Astrocyte of the hippocampus (primary cell): ENCODE data around the gene SGK1.
"Not testable (repeated sequence)": the region's sequence is repeated elsewhere in the genome, so short reads cannot be mapped to it uniquely, and the experiment has no call there.

Source experiments
- DNase-seq: peaks from one replicate; pipeline ENCODE4 v3.0.0; 2011; ENCODE audit warnings: low read depth, low spot score

Gene SGK1

DNA sequence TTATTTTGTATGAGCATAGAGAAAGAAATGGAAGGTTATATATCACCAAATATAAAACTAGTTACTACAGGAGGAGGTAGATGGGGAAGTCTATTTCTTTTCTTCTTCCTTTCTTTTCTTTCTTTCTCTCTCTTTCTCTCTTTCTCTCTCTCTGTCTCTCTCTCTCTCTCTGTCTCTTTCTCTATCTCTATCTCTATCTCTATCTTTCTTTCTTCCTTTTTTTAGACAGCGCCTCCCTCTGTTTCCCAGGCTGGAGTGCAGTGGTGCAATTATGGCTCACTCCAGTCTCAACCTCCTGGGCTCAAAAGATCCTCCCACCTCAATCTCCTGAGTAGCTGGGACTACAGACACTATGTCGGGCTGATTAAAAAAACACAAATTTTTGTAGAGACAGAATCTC, 10.2 kb upstream of the SGK1 start:
- no peak for DNase-seq

GRCh38 chr6:134326192-134326591, 8.3 kb upstream of the SGK1 start:
- DNase-seq, result not testable (repeated sequence)

DNA sequence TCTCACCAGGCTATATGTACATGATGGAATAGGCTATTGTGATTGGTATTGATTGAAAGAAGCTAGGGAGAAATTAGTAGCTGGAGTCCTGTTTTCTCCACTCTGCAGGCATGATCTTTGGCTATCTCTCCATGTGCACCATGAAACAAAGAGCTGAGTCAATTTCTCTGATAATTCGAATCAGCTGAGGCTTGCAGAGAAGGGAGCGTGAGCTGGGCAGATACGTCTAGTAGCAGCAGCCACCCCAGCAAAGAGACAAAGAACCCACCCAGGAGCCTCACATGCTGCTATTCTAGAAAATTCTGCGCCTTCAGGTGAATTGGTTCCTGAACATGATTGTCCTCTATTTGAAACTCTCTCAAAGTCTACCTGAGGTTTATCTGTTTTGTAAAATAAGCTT, 6.9 kb upstream of the SGK1 start:
- no peak for DNase-seq

DNA sequence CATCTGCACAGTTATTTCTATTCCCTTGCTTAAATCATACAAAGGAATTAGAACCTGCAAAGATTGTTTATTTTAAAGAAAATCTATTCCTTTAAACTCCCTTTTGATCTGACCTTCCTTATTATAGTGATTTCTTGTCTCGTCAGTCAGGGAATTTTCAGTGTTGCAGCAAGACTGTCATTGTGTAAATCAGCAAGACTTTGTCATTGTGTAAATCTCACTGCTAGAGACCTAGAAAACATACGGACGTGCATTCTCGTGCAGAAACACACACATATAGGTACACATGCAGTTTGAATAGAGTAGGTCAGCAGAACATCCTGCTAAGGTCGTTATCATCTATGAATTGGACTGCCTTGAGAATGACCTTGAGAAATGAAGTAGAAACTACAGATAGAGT, 6.2 kb upstream of the SGK1 start:
- no peak for DNase-seq

DNA sequence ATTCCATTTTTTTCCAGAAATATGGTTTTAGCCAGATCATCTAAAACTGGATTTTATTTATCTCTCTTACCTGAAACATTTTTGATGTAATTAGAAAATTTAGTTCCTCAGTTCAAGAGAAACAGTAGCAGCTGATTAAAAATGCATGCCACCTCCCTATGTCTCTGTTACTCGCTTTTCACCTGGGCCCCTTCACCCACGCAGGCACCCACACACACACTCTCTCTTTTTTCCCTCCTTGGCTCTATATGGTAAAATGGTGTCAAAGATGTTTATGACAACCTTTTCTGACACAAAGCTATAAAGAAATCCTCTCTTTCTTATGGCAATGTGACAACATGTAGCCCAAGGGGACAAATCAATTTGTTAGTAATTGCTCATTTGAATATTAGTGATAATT, 5.8 kb upstream of the SGK1 start:
- DNase-seq, result no peak

DNA sequence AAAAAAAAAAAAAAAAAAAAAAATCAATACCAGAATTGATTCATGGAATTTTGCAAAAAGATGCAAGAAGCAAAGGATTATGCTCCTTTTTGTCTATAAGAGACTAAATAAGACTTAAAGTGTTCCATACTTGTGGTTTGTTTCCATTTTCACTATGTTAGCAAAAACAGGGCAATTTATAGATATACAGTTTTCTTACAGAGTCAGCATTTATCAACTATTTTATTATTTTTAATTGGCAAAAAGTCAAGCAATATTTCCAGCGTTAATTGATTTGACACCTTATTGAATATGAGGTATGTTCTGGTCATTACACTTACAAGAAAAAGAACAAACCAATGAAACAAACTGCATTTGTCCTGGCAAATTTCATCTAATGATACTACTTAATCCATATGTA, 5.4 kb upstream of the SGK1 start:
- no peak for DNase-seq

GRCh38 chr6:134322216-134322615, 4.3 kb upstream of the SGK1 start:
- DNase-seq, result no peak

GRCh38 chr6:134321246-134321645, 3.3 kb upstream of the SGK1 start:
- DNase-seq, result no peak

- DNase-seq, result not testable (repeated sequence)
Observed at GRCh38 chr6:134319686-134320085, 1.8 kb upstream of the SGK1 start.

GRCh38 chr6:134318974-134319281, 1.0 kb upstream of the SGK1 start:
- no peak for DNase-seq

DNA sequence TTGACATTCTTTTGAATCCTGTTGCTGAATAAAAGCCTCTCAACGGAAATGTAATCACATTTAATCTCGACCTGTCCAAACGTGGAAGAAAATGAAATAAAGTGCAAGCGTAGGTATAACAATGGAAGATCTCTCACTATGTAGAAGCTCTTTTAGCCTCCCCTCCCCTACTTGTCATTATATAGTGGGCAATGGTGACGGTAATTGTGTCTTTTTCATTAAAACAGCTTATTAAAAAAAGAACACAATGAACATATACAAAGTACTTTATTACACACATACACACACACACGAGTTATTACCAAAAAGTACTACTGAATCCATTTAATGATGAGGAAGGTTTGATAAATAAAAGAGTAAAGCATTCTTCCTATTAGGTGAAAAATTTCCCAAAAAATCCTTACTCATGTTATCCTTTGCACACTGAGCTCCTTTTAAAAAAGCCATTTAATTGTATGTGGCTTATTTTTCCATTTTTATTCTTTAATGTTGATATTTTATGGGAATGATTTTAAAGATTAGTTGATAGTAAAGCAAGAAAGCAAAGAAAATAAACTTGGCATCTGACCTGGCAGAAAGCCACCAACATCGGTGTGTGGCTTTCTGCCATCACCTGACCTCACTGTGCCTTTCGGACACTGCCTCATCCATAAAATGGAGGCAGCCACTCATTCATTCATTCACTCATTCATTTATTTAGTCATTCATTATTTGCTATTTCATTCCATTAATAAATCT, 493 bp upstream of the SGK1 start:
- DNase-seq, result no peak

GRCh38 chr6:134316733-134317431, 1.0 kb downstream of the SGK1 start:
- DNase-seq, result no peak

DNA sequence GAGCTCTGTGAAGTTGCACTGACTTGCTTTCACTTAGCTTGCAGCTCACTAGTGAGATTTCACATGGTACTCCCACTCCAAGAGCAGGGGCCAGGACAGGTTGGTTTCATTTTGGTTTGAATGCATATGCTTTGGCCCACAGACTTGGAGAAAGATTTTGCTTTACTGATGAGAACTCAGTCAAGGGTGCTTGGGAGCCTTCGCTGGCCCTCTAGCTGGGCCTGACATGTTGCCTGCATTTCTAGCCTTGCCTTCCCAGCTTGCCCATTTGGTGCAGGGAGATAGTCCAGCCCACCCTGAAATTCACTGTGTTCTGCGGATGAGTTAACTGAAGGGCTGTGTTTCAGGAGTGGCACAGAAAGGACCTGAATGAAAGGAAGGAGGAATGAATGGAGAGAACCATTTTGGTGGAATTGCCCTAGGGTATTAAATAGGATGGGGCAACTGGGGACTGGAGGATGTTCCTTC, 1.9 kb downstream of the SGK1 start:
- DNase-seq, result no peak

DNA sequence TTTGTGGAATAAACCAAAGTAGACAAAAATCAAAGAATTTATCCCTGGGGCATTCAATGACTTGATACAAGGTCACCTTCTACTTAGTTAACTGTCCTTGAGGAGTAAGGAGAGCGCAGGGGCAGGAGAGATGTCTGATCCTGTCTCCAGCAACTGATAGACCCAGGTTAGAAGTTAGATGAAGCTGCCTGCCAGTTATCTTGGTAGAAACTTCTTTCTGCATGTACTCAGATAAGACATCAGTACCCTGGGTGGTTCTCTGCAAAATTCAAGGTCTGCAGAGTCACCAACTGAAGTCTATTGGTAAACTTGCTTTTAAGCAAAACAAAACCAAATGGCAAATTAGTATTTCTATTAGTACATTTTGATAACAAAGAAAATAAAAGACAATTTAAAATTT, 2.7 kb downstream of the SGK1 start:
- DNase-seq, result no peak

GRCh38 chr6:134314006-134314821, 3.7 kb downstream of the SGK1 start:
- no peak for DNase-seq

DNA sequence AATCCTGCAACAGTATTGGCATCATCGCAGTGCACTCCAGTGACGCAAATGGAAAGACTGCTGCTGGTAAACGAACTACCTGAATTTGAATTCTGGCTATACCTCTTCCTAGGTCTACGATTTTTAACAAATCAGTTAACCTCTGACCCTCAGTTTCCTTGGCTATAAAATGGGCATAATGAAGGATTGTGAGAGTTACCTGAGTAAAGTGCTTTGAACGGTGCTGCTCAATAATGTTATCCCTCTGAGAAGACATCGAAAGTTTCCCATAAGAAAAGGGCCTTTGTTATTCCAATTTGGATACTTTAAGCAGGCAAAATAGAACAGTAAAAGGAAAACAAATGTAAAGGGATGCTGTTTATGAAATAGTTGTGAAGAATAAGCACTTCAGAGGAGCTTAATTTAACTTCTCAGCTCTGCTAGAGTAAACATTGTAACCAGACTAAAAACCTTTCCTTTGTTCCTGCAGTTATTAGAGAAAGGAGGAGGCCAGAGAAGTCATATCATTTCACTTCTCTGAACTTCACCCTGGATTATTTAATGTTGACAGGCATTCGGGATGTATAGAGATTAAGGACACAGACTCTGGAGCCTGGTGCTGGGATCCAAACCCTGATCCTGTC, 5.8 kb downstream of the SGK1 start:
- DNase-seq, result no peak

GRCh38 chr6:134310817-134311216, 7.1 kb downstream of the SGK1 start:
- no peak for DNase-seq

- DNase-seq, result peak; percentile 66
Observed at GRCh38 chr6:134309983-134310605, 7.8 kb downstream of the SGK1 start.

DNA sequence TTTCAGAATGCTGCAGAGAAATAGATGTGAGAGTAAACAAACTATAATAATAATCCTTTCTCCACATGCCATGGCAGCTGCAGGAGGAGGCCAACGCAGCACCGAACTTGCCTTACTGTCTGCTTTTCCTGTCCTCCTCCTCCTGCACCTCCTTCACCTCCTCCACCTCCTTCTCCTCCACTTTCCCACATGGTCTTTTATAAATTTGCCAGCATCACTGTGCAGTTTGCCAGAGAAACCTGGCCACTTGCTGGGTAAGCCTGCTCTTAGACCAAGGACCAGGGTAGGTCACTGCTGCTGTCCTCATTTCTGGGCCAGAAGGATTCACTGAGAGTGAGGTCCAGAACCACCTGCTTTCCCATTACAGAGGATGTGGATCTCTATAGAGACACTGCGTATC, 8.7 kb downstream of the SGK1 start:
- DNase-seq, result no peak

GRCh38 chr6:134308800-134309199, 9.1 kb downstream of the SGK1 start:
- no peak for DNase-seq

DNA sequence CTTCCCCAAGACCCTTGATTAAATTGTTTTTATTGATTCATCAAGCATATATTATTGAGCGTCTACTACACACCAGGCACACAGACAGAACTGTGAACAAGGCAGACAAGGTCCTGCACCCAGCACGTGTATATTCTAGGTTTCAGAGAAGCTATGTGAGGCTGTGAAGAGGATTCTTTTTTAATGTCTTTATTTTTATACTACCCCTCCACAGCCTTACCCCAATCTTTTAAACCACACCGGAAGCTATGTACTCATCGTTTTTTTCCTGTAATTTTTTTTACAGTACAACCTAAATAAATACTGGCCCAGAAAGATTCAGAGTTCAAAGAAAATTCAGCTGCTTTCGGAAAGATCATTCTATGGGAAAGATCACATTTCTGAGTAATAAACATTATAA, 10.0 kb downstream of the SGK1 start:
- no peak for DNase-seq

DNA sequence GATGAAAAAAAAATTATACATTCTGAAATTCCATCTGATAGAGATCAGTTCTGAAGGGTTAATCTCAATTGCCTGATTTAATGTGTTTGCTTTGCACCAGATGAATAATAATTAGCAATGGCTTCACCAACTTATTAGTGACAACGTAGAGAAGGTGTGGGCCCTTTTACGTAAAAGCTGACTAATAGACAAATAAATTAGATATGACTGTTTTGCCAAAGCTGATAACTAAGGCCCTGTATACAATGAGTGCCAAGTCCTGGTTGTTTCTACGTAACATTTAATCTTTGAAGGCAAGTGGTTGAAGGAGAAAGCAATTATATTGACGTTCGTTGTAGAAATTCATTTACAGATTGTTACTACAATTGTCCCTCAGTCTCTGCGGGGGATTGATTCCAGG, 10.8 kb downstream of the SGK1 start:
- DNase-seq, result no peak
